ENCODE measurements around the gene SRSF4. TPM values are rescaled to one million over a fixed set of nuclear protein-coding genes. Genes with fewer than 3 reads are reported as not detected.

The SRSF4 gene
- total and polyA plus RNA-seq, 11 donors = 40.4 to 54.6 (median 49.0) TPM

- TF ChIP-seq POLR2A (IDR thresholded peaks at IDR 0.05) (no peak), CTCF (IDR thresholded peaks at IDR 0.05) (no peak)
- Histone ChIP-seq H3K9me3 (no peaks in the 10 kb centered on the region), H3K4me3 (no peak overlapping the region), H3K27me3 (peaks cover 0 to 19% (median 0%) of the 10 kb centered on the region in 9 donors), H3K36me3 (no peaks in the 10 kb centered on the region), H3K27ac (no peak overlapping the region), H3K4me1 (peaks cover 0 to 16% (median 8%) of the 10 kb centered on the region in 12 donors)
- DNase-seq = no peak
- no peak for ATAC-seq
- 82 to 89% (median 87%) methylated on average over 5 of the region's 5 CpGs for WGBS, 4 donors
- intact Hi-C loops (cut with DNase I) = loop anchor here in 2 of 10 donors (10.0 kb wide), 3 partner anchors 45 to 355 kb away; no protein-coding TSS in a partner anchor
Measured at GRCh38 chr1:29129916-29130315, 51.8 kb downstream of the SRSF4 start.

- H3K36me3 ChIP-seq = no peaks in the 10 kb centered on the region
- no peak for TF ChIP-seq POLR2A (IDR thresholded peaks at IDR 0.05)
- TF ChIP-seq CTCF (IDR thresholded peaks at IDR 0.05) = no peak
- peaks cover 0 to 17% (median 10%) of the 10 kb centered on the region in 12 donors for H3K4me1 ChIP-seq
- no peak for DNase-seq
- peaks cover 0 to 26% (median 6%) of the 10 kb centered on the region in 9 donors for H3K27me3 ChIP-seq
- no peak overlapping the region for H3K4me3 ChIP-seq
- 82 to 95% (median 91%) methylated on average over 4 to 6 of the region's 6 CpGs for WGBS, 4 donors
- no peaks in the 10 kb centered on the region for H3K9me3 ChIP-seq
- no peak for ATAC-seq
- intact Hi-C loops (cut with DNase I) = loop anchor here in 2 of 10 donors (10.0 kb wide), 3 partner anchors 46 to 354 kb away; no protein-coding TSS in a partner anchor
- no peak overlapping the region for H3K27ac ChIP-seq
Measured at GRCh38 chr1:29128739-29129138, 53.0 kb downstream of the SRSF4 start.

- 95 to 98% (median 98%) methylated on average over 6 of the region's 6 CpGs for WGBS, 4 donors
Measured at GRCh38 chr1:29126198-29126597, 55.5 kb downstream of the SRSF4 start.

More at GRCh38 chr1:29126198-29126597, 55.5 kb downstream of the SRSF4 start:
- TF ChIP-seq CTCF (IDR thresholded peaks at IDR 0.05) = no peak
- TF ChIP-seq POLR2A (IDR thresholded peaks at IDR 0.05) = no peak
- Histone ChIP-seq H3K27ac (peak overlapping the region in 1 of 12 donors; percentile 99), H3K9me3 (no peaks in the 10 kb centered on the region), H3K27me3 (peaks cover 0 to 51% (median 18%) of the 10 kb centered on the region in 9 donors), H3K4me3 (no peak overlapping the region), H3K4me1 (peaks cover 0 to 38% (median 18%) of the 10 kb centered on the region in 12 donors), H3K36me3 (no peaks in the 10 kb centered on the region)
- intact Hi-C loops (cut with DNase I) = loop anchor here in 2 of 10 donors (10.0 kb wide), 3 partner anchors 49 to 351 kb away; no protein-coding TSS in a partner anchor
- DNase-seq (no peak), ATAC-seq (no peak)
